Glomerular endothelial cell (primary cell): ENCODE measurements around the gene PKNOX2. TPM values are rescaled to one million over a fixed set of nuclear protein-coding genes. Genes with fewer than 3 reads are reported as not detected.
A peak's percentile ranks its signal among the peaks of the same experiment; 100 is the strongest.

Source experiments
- DNase-seq: peaks from one replicate; pipeline ENCODE4 v3.0.0-alpha.2; 2011; ENCODE audit warnings: low read depth, low spot score; ENCODE audit errors: extremely low read depth
- total RNA-seq: library from RNA; depleted of rRNA; stranded (reverse); fragments of >200 nt; gene quantifications from 2 replicates; pipeline ENCODE4 v1.2.3, GENCODE V29; 2015

The PKNOX2 gene
- total RNA-seq, 1 donor from 2014 or later = 0.76 TPM

GRCh38 chr11:125304136-125304535 lies 139.6 kb downstream of the PKNOX2 start:
- no peak for DNase-seq

GRCh38 chr11:125304876-125305275 lies 140.3 kb downstream of the PKNOX2 start:
- no peak for DNase-seq

- no peak for DNase-seq
Measured at GRCh38 chr11:125305345-125305744, 140.8 kb downstream of the PKNOX2 start.

GRCh38 chr11:125306476-125306875 lies 141.9 kb downstream of the PKNOX2 start:
- no peak for DNase-seq

GRCh38 chr11:125308246-125308645 lies 143.7 kb downstream of the PKNOX2 start:
- no peak for DNase-seq

GRCh38 chr11:125312391-125312790 lies 147.8 kb downstream of the PKNOX2 start:
- no peak for DNase-seq

GRCh38 chr11:125312812-125313211 lies 148.3 kb downstream of the PKNOX2 start:
- no peak for DNase-seq

GRCh38 chr11:125313271-125314219 lies 149.0 kb downstream of the PKNOX2 start:
- DNase-seq = peak; percentile 51

GRCh38 chr11:125314276-125315078 lies 149.9 kb downstream of the PKNOX2 start:
- no peak for DNase-seq

- DNase-seq = no peak
Measured at GRCh38 chr11:125315079-125315740, 150.7 kb downstream of the PKNOX2 start.

- no peak for DNase-seq
Measured at GRCh38 chr11:125317416-125317815, 152.9 kb downstream of the PKNOX2 start.

GRCh38 chr11:125319649-125320048 lies 155.1 kb downstream of the PKNOX2 start:
- no peak for DNase-seq

- no peak for DNase-seq
Measured at GRCh38 chr11:125320347-125321076, 156.0 kb downstream of the PKNOX2 start.

GRCh38 chr11:125322289-125322688 lies 157.7 kb downstream of the PKNOX2 start:
- DNase-seq = no peak

- no peak for DNase-seq
Measured at GRCh38 chr11:125325196-125325595, 160.6 kb downstream of the PKNOX2 start.

- DNase-seq = no peak
Measured at GRCh38 chr11:125326126-125326525, 161.6 kb downstream of the PKNOX2 start.

- DNase-seq = no peak
Measured at GRCh38 chr11:125327518-125328224, 163.1 kb downstream of the PKNOX2 start.

GRCh38 chr11:125328225-125328580 lies 163.7 kb downstream of the PKNOX2 start:
- no peak for DNase-seq

- DNase-seq = no peak
Measured at GRCh38 chr11:125329786-125330185, 165.2 kb downstream of the PKNOX2 start.
